Measurements from ENCODE around the gene WDPCP.

DNA sequence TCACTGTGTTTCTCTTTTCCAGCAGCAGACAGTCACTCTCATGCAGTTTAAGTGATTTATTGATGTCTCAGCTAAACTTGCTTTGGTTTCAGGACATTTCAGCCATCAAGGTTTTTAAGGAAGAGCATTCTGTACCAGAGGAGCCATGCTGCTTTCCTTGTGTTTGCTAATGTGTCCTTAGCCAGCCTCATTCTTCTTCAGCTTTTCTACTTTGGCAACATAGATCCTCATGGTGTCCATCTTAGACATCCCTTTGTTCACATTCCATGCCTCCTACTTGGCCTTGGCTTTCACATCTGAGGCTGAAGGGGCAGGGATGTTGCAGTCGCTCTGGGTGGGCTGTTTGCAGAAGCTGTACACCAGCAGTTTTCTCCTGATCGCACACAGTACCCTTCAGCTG is 469.5 kb downstream of the WDPCP start:
- TF ChIP-seq CTCF (conservative IDR thresholded peaks at IDR 0.05; ENCODE audit: low read depth, low read length) = no peak
- TF ChIP-seq ELK1 (IDR thresholded peaks at IDR 0.05; ENCODE audit: borderline replicate concordance, low read depth, low read length) = no peak
- no peak for TF ChIP-seq RAD21 (IDR thresholded peaks at IDR 0.05; ENCODE audit: low read length)
- no peak for TF ChIP-seq CEBPB (IDR thresholded peaks at IDR 0.05; ENCODE audit: low read depth, low read length)
- TF ChIP-seq, protein P1, sequence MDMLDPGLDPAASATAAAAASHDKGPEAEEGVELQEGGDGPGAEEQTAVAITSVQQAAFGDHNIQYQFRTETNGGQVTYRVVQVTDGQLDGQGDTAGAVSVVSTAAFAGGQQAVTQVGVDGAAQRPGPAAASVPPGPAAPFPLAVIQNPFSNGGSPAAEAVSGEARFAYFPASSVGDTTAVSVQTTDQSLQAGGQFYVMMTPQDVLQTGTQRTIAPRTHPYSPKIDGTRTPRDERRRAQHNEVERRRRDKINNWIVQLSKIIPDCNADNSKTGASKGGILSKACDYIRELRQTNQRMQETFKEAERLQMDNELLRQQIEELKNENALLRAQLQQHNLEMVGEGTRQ (IDR thresholded peaks at IDR 0.05; ENCODE audit: low read depth, low read length) = no peak
- no peak for TF ChIP-seq MXI1 (IDR thresholded peaks at IDR 0.05; ENCODE audit: borderline replicate concordance, low read depth, low read length)
- no peak for TF ChIP-seq MAZ (IDR thresholded peaks at IDR 0.05; ENCODE audit: borderline replicate concordance, low read depth, low read length)
- TF ChIP-seq POLR2A (IDR thresholded peaks at IDR 0.05; ENCODE audit: low read depth, low read length) = no peak
- TF ChIP-seq FOS (IDR thresholded peaks at IDR 0.05; ENCODE audit: low read depth, low read length) = no peak
- TF ChIP-seq MAFK (IDR thresholded peaks at IDR 0.05; ENCODE audit: low read depth, low read length) = no peak
- TF ChIP-seq RFX5 (IDR thresholded peaks at IDR 0.05; ENCODE audit: low read depth, low read length) = no peak
- TF ChIP-seq RCOR1 (IDR thresholded peaks at IDR 0.05; ENCODE audit: insufficient replicate concordance, low read length) = no peak
- no peak for TF ChIP-seq NFE2L2 (IDR thresholded peaks at IDR 0.05; ENCODE audit: low read depth, low read length)

All from IMR-90 (cell line).